Left lung (tissue), 10 donors: ENCODE measurements around the gene SOBP. TPM values are rescaled to one million over a fixed set of nuclear protein-coding genes. Genes with fewer than 3 reads are reported as not detected.

ENCODE experiments used
- ATAC-seq: fragments of 200-7000 bp; cut with Tn5 transposase; one replicate; pipeline ENCODE4 v1.9.1; 2020; ENCODE audit warnings: moderate library complexity
- DNase-seq, 4 donors: peaks; one replicate each; pipeline ENCODE4 v3.0.0-alpha.2; 2013 to 2020
- H3K27ac ChIP-seq, 2 donors: fragments of 200-600 bp; sonication (generic) in 1 of 2; one replicate each; pipeline versions ENCODE4 v1.5.0 to v1.8.0; 2020 to 2021
- H3K27me3 ChIP-seq, 2 donors: fragments of 200-600 bp; sonication (generic) in 1 of 2; one replicate each; pipeline versions ENCODE4 v1.5.0 to v1.8.0; 2020 to 2021
- H3K36me3 ChIP-seq, 2 donors: fragments of 200-600 bp; sonication (generic) in 1 of 2; one replicate each; pipeline versions ENCODE4 v1.5.0 to v1.8.0; 2020 to 2021
- H3K4me1 ChIP-seq, 2 donors: fragments of 200-600 bp; one replicate each; pipeline ENCODE4 v1.8.0; 2021
- H3K4me3 ChIP-seq, 2 donors: fragments of 200-600 bp; sonication (generic) in 1 of 2; one replicate each; pipeline versions ENCODE4 v1.5.0 to v1.8.0; 2020 to 2021; ENCODE audit warnings: mild to moderate bottlenecking in 1 of 2
- H3K9me3 ChIP-seq, 2 donors: fragments of 200-600 bp; sonication (generic) in 1 of 2; one replicate each; pipeline versions ENCODE4 v1.5.0 to v1.8.0; 2020 to 2021
- CTCF ChIP-seq, 2 donors: fragments of 200-600 bp; sonication (generic) in 1 of 2; IDR thresholded peaks; one replicate each; pipeline versions ENCODE4 v1.5.0 to v1.8.0; 2021; ENCODE audit warnings: antibody characterized with exemption in 2 of 2
- intact Hi-C, 2 donors: fragments of 100-400 bp; cut with DNase I; formaldehyde crosslinking; loops; one replicate each; pipeline versions ENCODE4 v1.11.2 to v1.14.2; 2022
- polyA plus RNA-seq, 6 donors: library from polyadenylated mRNA; unstranded; fragments of 120-200 nt; gene quantifications; one replicate each; pipeline ENCODE4 v1.2.1, GENCODE V29; 2013; ENCODE audit not compliant: insufficient read length in 6 of 6
- total RNA-seq, 2 donors: library from RNA; stranded (reverse); fragmentation: NEBNext Ultra II Directional; extraction: Animal tissue kit (Norgen Biotek cat#: 25700); gene quantifications; one replicate each; pipeline ENCODE4 v1.2.1, GENCODE V29; 2021
- donor health status: DM: no; HTN: yes; CAD: no.
- donor health status: DM: no; HTN: no; CAD: no.

SOBP gene
- total and polyA plus RNA-seq, 8 donors = 6.5 to 11.1 (median 8.1) TPM

GRCh38 chr6:107662333-107662732, 172.4 kb downstream of the SOBP start:
- H3K4me3 ChIP-seq = no peak overlapping the region
- H3K36me3 ChIP-seq = no peaks in the 10 kb centered on the region
- DNase-seq = no peak
- H3K9me3 ChIP-seq = no peaks in the 10 kb centered on the region
- ATAC-seq = no peak
- peaks cover 4 to 18% of the 10 kb centered on the region in 2 donors for H3K4me1 ChIP-seq
- no peaks in the 10 kb centered on the region for H3K27me3 ChIP-seq
- intact Hi-C loops = no loop called here
- TF ChIP-seq CTCF (IDR thresholded peaks at IDR 0.05) = no peak
- H3K27ac ChIP-seq = no peak overlapping the region

- Histone ChIP-seq H3K4me1 (peaks cover 0 to 9% of the 10 kb centered on the region in 2 donors), H3K9me3 (no peaks in the 10 kb centered on the region), H3K27ac (no peak overlapping the region)
Observed at GRCh38 chr6:107663308-107663707, 173.4 kb downstream of the SOBP start.

GRCh38 chr6:107665382-107665781, 175.5 kb downstream of the SOBP start:
- H3K4me3 ChIP-seq = no peak overlapping the region
- DNase-seq = no peak
- H3K9me3 ChIP-seq = no peaks in the 10 kb centered on the region
- H3K4me1 ChIP-seq = peaks cover 0 to 2% of the 10 kb centered on the region in 2 donors
- no peaks in the 10 kb centered on the region for H3K36me3 ChIP-seq
- H3K27ac ChIP-seq = no peak overlapping the region
- ATAC-seq = peak; percentile 33
- no peak for TF ChIP-seq CTCF (IDR thresholded peaks at IDR 0.05)
- intact Hi-C loops = no loop called here
- no peaks in the 10 kb centered on the region for H3K27me3 ChIP-seq

More at GRCh38 chr6:107663308-107663707, 173.4 kb downstream of the SOBP start:
- TF ChIP-seq CTCF (IDR thresholded peaks at IDR 0.05) = no peak
- ATAC-seq (no peak), DNase-seq (no peak)
- no peaks in the 10 kb centered on the region for H3K36me3 ChIP-seq
- H3K27me3 ChIP-seq = no peaks in the 10 kb centered on the region
- no peak overlapping the region for H3K4me3 ChIP-seq
- intact Hi-C loops = no loop called here

GRCh38 chr6:107666084-107666980, 176.4 kb downstream of the SOBP start:
- H3K4me1 ChIP-seq = peaks cover 5 to 11% of the 10 kb centered on the region in 2 donors
- no peak for DNase-seq
- H3K27ac ChIP-seq = no peak overlapping the region
- H3K36me3 ChIP-seq = no peaks in the 10 kb centered on the region
- H3K4me3 ChIP-seq = no peak overlapping the region
- intact Hi-C loops = no loop called here
- no peak for ATAC-seq
- TF ChIP-seq CTCF (IDR thresholded peaks at IDR 0.05) = no peak
- H3K27me3 ChIP-seq = no peaks in the 10 kb centered on the region
- H3K9me3 ChIP-seq = no peaks in the 10 kb centered on the region

- DNase-seq (no peak), ATAC-seq (no peak)
- no peak for TF ChIP-seq CTCF (IDR thresholded peaks at IDR 0.05)
- H3K27ac ChIP-seq = no peak overlapping the region
- H3K4me3 ChIP-seq = no peak overlapping the region
- H3K36me3 ChIP-seq = no peaks in the 10 kb centered on the region
- intact Hi-C loops = no loop called here
- no peaks in the 10 kb centered on the region for H3K9me3 ChIP-seq
- peaks cover 5 to 15% of the 10 kb centered on the region in 2 donors for H3K4me1 ChIP-seq
- no peaks in the 10 kb centered on the region for H3K27me3 ChIP-seq
Observed at GRCh38 chr6:107666981-107667601, 177.2 kb downstream of the SOBP start.
